WERI-Rb-1 (cell line): ENCODE data around the gene ARL6.
"Not testable (repeated sequence)": the region's sequence is repeated elsewhere in the genome, so short reads cannot be mapped to it uniquely, and the experiment has no call there.

Experiments used
- DNase-seq: peaks from one replicate; pipeline ENCODE4 v3.0.0-alpha.2; 2020
- H3K27ac ChIP-seq: fragments of 250-450 bp; sonication (Bioruptor Pico); 2 replicates; pipeline ENCODE4 v1.5.1; 2020; ENCODE audit warnings: mild to moderate bottlenecking, moderate library complexity
- H3K27me3 ChIP-seq: fragments of 250-450 bp; sonication (Bioruptor Pico); 2 replicates; pipeline ENCODE4 v1.5.1; 2021; ENCODE audit warnings: mild to moderate bottlenecking, low read depth, moderate library complexity; ENCODE audit not compliant: insufficient read depth, severe bottlenecking
- H3K36me3 ChIP-seq: fragments of 250-450 bp; sonication (Bioruptor Pico); 2 replicates; pipeline ENCODE4 v1.5.1; 2020; ENCODE audit warnings: mild to moderate bottlenecking, moderate library complexity
- H3K4me3 ChIP-seq: 2 replicates; pipeline ENCODE4 v1.5.1; 2011; ENCODE audit warnings: low read depth, mild to moderate bottlenecking, control low read depth, low read length
- H3K9me3 ChIP-seq: fragments of 250-450 bp; sonication (Bioruptor Pico); 2 replicates; pipeline ENCODE4 v1.5.1; 2021; ENCODE audit warnings: mild to moderate bottlenecking, moderate library complexity; ENCODE audit not compliant: severe bottlenecking
- TF ChIP-seq, protein P1 (sequence below): IDR thresholded peaks from 2 replicates; pipeline ENCODE4 v1.5.1; 2011; ENCODE audit warnings: low read depth, mild to moderate bottlenecking, control low read depth, inconsistent platforms, low read length

The ARL6 gene

DNA sequence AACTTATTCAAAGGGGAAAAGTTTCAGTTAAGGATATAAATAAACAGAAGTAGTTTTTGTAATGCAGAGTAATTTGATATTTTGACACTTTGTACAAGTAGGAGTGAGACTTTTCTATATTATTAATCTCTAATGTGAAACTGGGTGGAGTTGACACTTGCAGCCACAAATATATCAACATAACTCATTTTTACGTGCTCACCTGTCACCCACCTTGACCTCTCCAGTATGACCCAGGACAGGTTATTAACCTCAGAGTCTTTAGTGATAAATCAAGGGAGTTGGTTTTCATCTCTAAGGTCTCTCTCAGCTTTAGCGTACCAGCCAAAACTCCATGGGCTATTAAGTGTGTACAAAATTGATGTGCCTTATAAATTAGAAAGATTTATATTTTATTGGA, 64.6 kb downstream of the ARL6 start:
- TF ChIP-seq, protein P1, sequence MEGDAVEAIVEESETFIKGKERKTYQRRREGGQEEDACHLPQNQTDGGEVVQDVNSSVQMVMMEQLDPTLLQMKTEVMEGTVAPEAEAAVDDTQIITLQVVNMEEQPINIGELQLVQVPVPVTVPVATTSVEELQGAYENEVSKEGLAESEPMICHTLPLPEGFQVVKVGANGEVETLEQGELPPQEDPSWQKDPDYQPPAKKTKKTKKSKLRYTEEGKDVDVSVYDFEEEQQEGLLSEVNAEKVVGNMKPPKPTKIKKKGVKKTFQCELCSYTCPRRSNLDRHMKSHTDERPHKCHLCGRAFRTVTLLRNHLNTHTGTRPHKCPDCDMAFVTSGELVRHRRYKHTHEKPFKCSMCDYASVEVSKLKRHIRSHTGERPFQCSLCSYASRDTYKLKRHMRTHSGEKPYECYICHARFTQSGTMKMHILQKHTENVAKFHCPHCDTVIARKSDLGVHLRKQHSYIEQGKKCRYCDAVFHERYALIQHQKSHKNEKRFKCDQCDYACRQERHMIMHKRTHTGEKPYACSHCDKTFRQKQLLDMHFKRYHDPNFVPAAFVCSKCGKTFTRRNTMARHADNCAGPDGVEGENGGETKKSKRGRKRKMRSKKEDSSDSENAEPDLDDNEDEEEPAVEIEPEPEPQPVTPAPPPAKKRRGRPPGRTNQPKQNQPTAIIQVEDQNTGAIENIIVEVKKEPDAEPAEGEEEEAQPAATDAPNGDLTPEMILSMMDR, result no peak
- no peak overlapping the region for H3K4me3 ChIP-seq
- no peak for DNase-seq
- no peaks in the 10 kb centered on the region for H3K36me3 ChIP-seq
- H3K9me3 ChIP-seq, result no peaks in the 10 kb centered on the region
- no peak overlapping the region for H3K27ac ChIP-seq
- no peaks in the 10 kb centered on the region for H3K27me3 ChIP-seq

DNA sequence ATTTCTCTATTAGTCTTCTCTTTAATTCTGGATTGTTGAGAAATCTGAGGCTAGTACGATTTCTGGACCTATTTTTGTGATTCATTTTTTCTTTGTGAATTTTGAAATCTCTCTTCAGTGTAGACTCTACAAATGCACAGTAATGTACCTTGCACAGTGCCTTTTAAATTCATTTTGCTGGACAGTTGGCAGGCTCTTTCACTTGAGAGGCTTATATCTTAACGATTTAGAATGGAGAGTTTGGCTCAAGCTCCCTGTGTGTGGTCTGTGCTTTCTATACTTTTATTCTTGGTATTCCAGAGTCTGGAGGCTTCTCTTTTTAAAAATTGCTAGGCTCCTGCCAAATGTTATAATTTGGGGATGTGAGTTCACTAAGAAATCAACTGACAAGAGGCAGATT, 66.1 kb downstream of the ARL6 start:
- Histone ChIP-seq H3K9me3 (no peaks in the 10 kb centered on the region), H3K27me3 (no peaks in the 10 kb centered on the region), H3K4me3 (no peak overlapping the region), H3K27ac (no peak overlapping the region), H3K36me3 (no peaks in the 10 kb centered on the region)
- no peak for DNase-seq
- TF ChIP-seq, protein P1, result no peak

DNA sequence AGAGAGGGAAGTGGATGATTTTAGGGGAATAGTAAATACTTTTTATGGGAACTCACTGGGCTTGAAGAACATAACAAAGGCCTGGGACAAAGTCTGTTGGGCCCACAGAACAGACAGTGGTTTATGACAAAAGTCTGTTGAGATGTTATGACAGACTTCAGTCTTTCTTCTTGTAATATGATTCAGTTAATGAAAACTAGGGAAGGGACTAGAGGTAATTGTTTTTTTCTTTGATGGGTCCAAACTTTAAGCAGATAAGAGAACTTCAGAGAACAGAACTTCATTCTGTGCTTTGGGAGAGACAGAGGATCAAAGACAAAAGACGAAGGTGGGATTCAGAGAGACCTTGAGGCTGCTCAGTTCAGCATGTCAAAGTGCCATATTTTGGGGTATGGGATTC, 66.6 kb downstream of the ARL6 start:
- TF ChIP-seq, protein P1, result no peak
- H3K4me3 ChIP-seq, result no peak overlapping the region

DNA sequence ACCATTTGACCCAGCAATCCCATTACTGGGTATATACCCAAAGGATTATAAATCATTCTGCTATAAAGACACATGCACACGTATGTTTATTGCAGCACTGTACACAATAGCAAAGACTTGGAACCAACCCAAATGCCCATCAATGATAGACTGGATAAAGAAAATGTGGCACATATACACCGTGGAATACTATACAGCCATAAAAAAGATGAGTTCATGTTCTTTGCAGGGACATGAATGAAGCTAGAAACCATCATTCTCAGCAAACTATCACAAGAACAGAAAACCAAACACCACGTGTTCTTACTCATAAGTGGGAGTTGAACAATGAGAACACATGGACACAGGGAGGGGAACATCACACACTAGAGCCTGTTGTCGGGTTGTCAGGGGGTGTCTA, 68.6 kb downstream of the ARL6 start:
- not testable (repeated sequence) for H3K27me3 ChIP-seq, H3K36me3 ChIP-seq, H3K4me3 ChIP-seq, H3K9me3 ChIP-seq, DNase-seq, H3K27ac ChIP-seq

More for the DNA sequence above, 66.6 kb downstream of the ARL6 start:
- no peak for DNase-seq
- no peak overlapping the region for H3K27ac ChIP-seq
- H3K9me3 ChIP-seq, result no peaks in the 10 kb centered on the region
- H3K36me3 ChIP-seq, result no peaks in the 10 kb centered on the region
- H3K27me3 ChIP-seq, result no peaks in the 10 kb centered on the region

DNA sequence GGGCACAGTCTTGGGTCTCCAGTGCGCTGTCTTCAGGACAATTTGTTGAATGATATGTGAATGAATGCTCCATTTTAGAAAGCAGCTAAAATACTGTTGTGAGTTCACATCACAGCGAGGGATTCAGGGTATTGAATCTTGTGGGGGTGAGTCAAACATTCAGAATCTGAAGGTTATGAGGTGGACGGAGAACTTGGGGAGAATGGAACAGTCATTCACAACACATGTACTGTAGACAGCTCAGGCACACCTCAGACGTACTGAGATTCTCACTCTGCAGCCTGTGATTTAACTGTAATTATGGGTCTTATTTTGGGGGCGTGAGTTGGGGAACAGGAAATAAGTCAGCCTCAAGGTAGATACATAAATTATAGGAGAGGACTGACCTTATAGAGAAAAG, 71.2 kb downstream of the ARL6 start:
- no peaks in the 10 kb centered on the region for H3K36me3 ChIP-seq
- TF ChIP-seq, protein P1, result no peak
- no peak overlapping the region for H3K4me3 ChIP-seq
- H3K27ac ChIP-seq, result no peak overlapping the region
- no peak for DNase-seq
- H3K27me3 ChIP-seq, result no peaks in the 10 kb centered on the region
- no peaks in the 10 kb centered on the region for H3K9me3 ChIP-seq

DNA sequence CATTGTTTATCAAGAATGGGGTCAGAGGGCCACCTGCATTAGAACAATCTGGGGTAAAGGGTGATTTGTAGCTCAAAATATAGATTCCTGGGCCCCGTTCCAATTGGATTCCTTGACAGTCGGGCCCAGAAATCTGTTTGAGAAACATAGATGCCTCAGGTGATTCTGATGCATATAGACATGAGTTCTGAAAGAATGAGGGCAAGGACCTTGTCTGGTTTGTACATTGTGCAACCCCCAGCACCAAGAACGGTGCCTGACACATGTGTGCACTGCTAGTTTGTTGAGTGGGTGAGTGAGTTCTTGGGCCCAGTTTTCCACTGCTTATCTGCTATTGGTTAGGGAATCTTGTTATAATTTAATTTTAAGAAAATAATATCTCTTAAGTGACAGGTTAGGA, 73.8 kb downstream of the ARL6 start:
- H3K27ac ChIP-seq, result no peak overlapping the region
- TF ChIP-seq, protein P1, result no peak
- no peaks in the 10 kb centered on the region for H3K36me3 ChIP-seq
- H3K4me3 ChIP-seq, result no peak overlapping the region
- DNase-seq, result no peak
- no peaks in the 10 kb centered on the region for H3K27me3 ChIP-seq
- no peaks in the 10 kb centered on the region for H3K9me3 ChIP-seq
